Trophoblast cell (in vitro differentiated cells and primary cell): ENCODE data around the gene ADARB1.

Experiments used
- DNase-seq, 2 donors: peaks; one replicate each; pipeline ENCODE4 v3.0.0-alpha.2; 2016
- H2AFZ ChIP-seq: 2 replicates; pipeline ENCODE4 v1.6.1; 2013; ENCODE audit warnings: low read length, moderate library complexity, mild to moderate bottlenecking; ENCODE audit not compliant: insufficient read depth, poor library complexity
- H2AK5ac ChIP-seq: 2 replicates; pipeline ENCODE4 v1.6.1; 2013; ENCODE audit warnings: mild to moderate bottlenecking, low read length
- H2BK120ac ChIP-seq: 2 replicates; pipeline ENCODE4 v1.6.1; 2013; ENCODE audit warnings: low read length, mild to moderate bottlenecking, moderate library complexity; ENCODE audit not compliant: insufficient read depth, poor library complexity
- H2BK12ac ChIP-seq: 2 replicates; pipeline ENCODE4 v1.6.1; 2013; ENCODE audit warnings: mild to moderate bottlenecking, low read length, moderate library complexity
- H2BK5ac ChIP-seq: 2 replicates; pipeline ENCODE4 v1.6.1; 2013; ENCODE audit warnings: low read length, low read depth, moderate library complexity, mild to moderate bottlenecking; ENCODE audit not compliant: poor library complexity
- H3K14ac ChIP-seq: 2 replicates; pipeline ENCODE4 v1.6.1; 2013; ENCODE audit warnings: mild to moderate bottlenecking, low read length
- H3K18ac ChIP-seq: 2 replicates; pipeline ENCODE4 v1.6.1; 2013; ENCODE audit warnings: mild to moderate bottlenecking, low read length
- H3K23ac ChIP-seq: 2 replicates; pipeline ENCODE4 v1.6.1; 2013; ENCODE audit warnings: low read length
- H3K27ac ChIP-seq: 2 replicates; pipeline ENCODE4 v1.5.1; 2013; ENCODE audit warnings: low read depth, mild to moderate bottlenecking, inconsistent platforms, low read length, moderate library complexity
- H3K27me3 ChIP-seq: 2 replicates; pipeline ENCODE4 v1.6.1; 2013; ENCODE audit warnings: inconsistent platforms, mild to moderate bottlenecking, low read length, moderate library complexity; ENCODE audit not compliant: insufficient read depth
- H3K36me3 ChIP-seq, 2 experiments: 1 replicate in 1 of 2; 2 replicates in 1 of 2; pipeline ENCODE4 v1.6.1; 2013; ENCODE audit warnings: low read length in 2 of 2, mild to moderate bottlenecking in 2 of 2, moderate library complexity in 1 of 2; ENCODE audit not compliant: insufficient read depth in 2 of 2, control insufficient read depth in 1 of 2
- H3K4ac ChIP-seq: 2 replicates; pipeline ENCODE4 v1.6.1; 2013; ENCODE audit warnings: low read depth, mild to moderate bottlenecking, low read length, moderate library complexity
- H3K4me1 ChIP-seq, 2 experiments: 1 replicate in 1 of 2; 2 replicates in 1 of 2; pipeline ENCODE4 v1.6.1; 2013; ENCODE audit warnings: low read length in 2 of 2, mild to moderate bottlenecking in 2 of 2, moderate library complexity in 1 of 2; ENCODE audit not compliant: insufficient read depth in 2 of 2, control insufficient read depth in 1 of 2
- H3K4me2 ChIP-seq: 2 replicates; pipeline ENCODE4 v1.6.1; 2013; ENCODE audit warnings: inconsistent platforms, mild to moderate bottlenecking, low read length, moderate library complexity
- H3K4me3 ChIP-seq: 2 replicates; pipeline ENCODE4 v1.5.1; 2013; ENCODE audit warnings: mild to moderate bottlenecking, low read depth, low read length, inconsistent platforms
- H3K79me1 ChIP-seq: one replicate; pipeline ENCODE4 v1.6.1; 2013; ENCODE audit warnings: low read length
- H3K79me2 ChIP-seq: 2 replicates; pipeline ENCODE4 v1.6.1; 2013; ENCODE audit warnings: low read length, mild to moderate bottlenecking; ENCODE audit not compliant: control insufficient read depth, insufficient read depth, poor library complexity
- H3K9ac ChIP-seq: 2 replicates; pipeline ENCODE4 v1.6.1; 2013; ENCODE audit warnings: mild to moderate bottlenecking, low read length
- H3K9me3 ChIP-seq: 2 replicates; pipeline ENCODE4 v1.6.1; 2013; ENCODE audit warnings: low read depth, mild to moderate bottlenecking, control low read depth, inconsistent platforms, low read length; ENCODE audit not compliant: insufficient read depth
- H4K12ac ChIP-seq: 2 replicates; pipeline ENCODE4 v1.6.1; 2013; ENCODE audit warnings: low read depth, mild to moderate bottlenecking, low read length, moderate library complexity
- H4K8ac ChIP-seq: 2 replicates; pipeline ENCODE4 v1.6.1; 2013; ENCODE audit warnings: low read depth, mild to moderate bottlenecking, low read length, moderate library complexity
- H4K91ac ChIP-seq: one replicate; pipeline ENCODE4 v1.6.1; 2013; ENCODE audit warnings: low read depth, mild to moderate bottlenecking, low read length, moderate library complexity
- WGBS: extraction: QIAGEN DNeasy Blood & Tissue Kit; methylation state at CpG from one replicate; pipeline ENCODE4 v1.1.7; 2013; ENCODE audit warnings: missing lambda C conversion rate; ENCODE audit not compliant: insufficient read length, insufficient coverage; ENCODE audit errors: extremely low coverage; 5-methylcytosine and 5-hydroxymethylcytosine counted together

ADARB1 gene

GRCh38 chr21:45078877-45079281 is 4.5 kb downstream of the ADARB1 start:
- WGBS = no CpG with 5 or more reads among the region's 2 CpGs
- Histone ChIP-seq H3K4me3 (no peak overlapping the region), H3K23ac (no peak overlapping the region), H4K8ac (no peak overlapping the region), H2BK12ac (no peak overlapping the region), H3K9ac (no peak overlapping the region), H3K27me3 (no peaks in the 10 kb centered on the region), H3K4me2 (no peak overlapping the region), H3K36me3 (peaks cover 0 to 2% of the 10 kb centered on the region in 2 experiments), H3K14ac (no peak overlapping the region), H2BK120ac (no peak overlapping the region), H3K4ac (no peak overlapping the region), H3K18ac (no peak overlapping the region), H4K12ac (no peak overlapping the region), H3K4me1 (peaks cover 13 to 25% of the 10 kb centered on the region in 2 experiments), H4K91ac (no peak overlapping the region), H2AFZ (no peak overlapping the region), H3K79me2 (peaks cover 8% of the 10 kb centered on the region), H3K9me3 (no peaks in the 10 kb centered on the region), H3K27ac (no peak overlapping the region), H2AK5ac (no peak overlapping the region), H3K79me1 (peaks cover 11% of the 10 kb centered on the region), H2BK5ac (no peak overlapping the region)
- DNase-seq = peak in 1 of 2 donors; percentile 50

- Histone ChIP-seq H3K9me3 (no peaks in the 10 kb centered on the region), H3K4me1 (peaks cover 13 to 25% of the 10 kb centered on the region in 2 experiments), H3K4me2 (no peak overlapping the region), H3K4me3 (no peak overlapping the region), H3K79me2 (peaks cover 5% of the 10 kb centered on the region), H4K12ac (no peak overlapping the region), H2BK12ac (no peak overlapping the region), H3K4ac (no peak overlapping the region), H2BK5ac (no peak overlapping the region), H2BK120ac (no peak overlapping the region), H4K91ac (no peak overlapping the region), H3K27ac (no peak overlapping the region), H2AK5ac (no peak overlapping the region), H3K18ac (no peak overlapping the region), H3K27me3 (no peaks in the 10 kb centered on the region), H3K9ac (no peak overlapping the region), H2AFZ (no peak overlapping the region), H3K36me3 (peaks cover 0 to 2% of the 10 kb centered on the region in 2 experiments), H3K23ac (no peak overlapping the region), H3K79me1 (peaks cover 8% of the 10 kb centered on the region), H3K14ac (no peak overlapping the region), H4K8ac (no peak overlapping the region)
- no CpG with 5 or more reads among the region's 2 CpGs for WGBS
- DNase-seq = no peak
These were observed 5.0 kb downstream of the ADARB1 start for GRCh38 chr21:45079351-45079750.

- DNase-seq = no peak
These were observed 5.9 kb downstream of the ADARB1 start for GRCh38 chr21:45080232-45080631.

GRCh38 chr21:45080639-45081414 is 6.4 kb downstream of the ADARB1 start:
- Histone ChIP-seq H3K4me3 (no peak overlapping the region), H4K91ac (no peak overlapping the region), H2BK12ac (no peak overlapping the region), H3K79me2 (no peaks in the 10 kb centered on the region), H3K4ac (no peak overlapping the region), H3K9me3 (no peaks in the 10 kb centered on the region), H3K9ac (no peak overlapping the region), H2BK120ac (no peak overlapping the region), H2AK5ac (no peak overlapping the region), H2BK5ac (no peak overlapping the region), H3K27ac (peak overlapping the region; percentile 66), H2AFZ (no peak overlapping the region), H3K4me1 (peaks cover 11 to 23% of the 10 kb centered on the region in 2 experiments), H3K4me2 (no peak overlapping the region), H3K18ac (no peak overlapping the region), H3K79me1 (peaks cover 2% of the 10 kb centered on the region), H4K12ac (no peak overlapping the region), H3K36me3 (peaks cover 0 to 2% of the 10 kb centered on the region in 2 experiments), H3K14ac (no peak overlapping the region), H3K23ac (no peak overlapping the region), H3K27me3 (no peaks in the 10 kb centered on the region), H4K8ac (no peak overlapping the region)
- no peak for DNase-seq
- no CpG with 5 or more reads among the region's 8 CpGs for WGBS

More at GRCh38 chr21:45080232-45080631, 5.9 kb downstream of the ADARB1 start:
- Histone ChIP-seq H2BK5ac (no peak overlapping the region), H3K79me1 (peaks cover 2% of the 10 kb centered on the region), H3K27me3 (no peaks in the 10 kb centered on the region), H4K12ac (no peak overlapping the region), H3K4me1 (peaks cover 11 to 25% of the 10 kb centered on the region in 2 experiments), H3K18ac (no peak overlapping the region), H4K91ac (no peak overlapping the region), H3K4me3 (no peak overlapping the region), H4K8ac (no peak overlapping the region), H3K4me2 (no peak overlapping the region), H2BK12ac (no peak overlapping the region), H3K23ac (no peak overlapping the region), H2AFZ (no peak overlapping the region), H3K4ac (no peak overlapping the region), H3K9me3 (no peaks in the 10 kb centered on the region), H3K36me3 (peaks cover 0 to 2% of the 10 kb centered on the region in 2 experiments), H2AK5ac (no peak overlapping the region), H3K27ac (peak overlapping the region; percentile 66), H3K79me2 (peaks cover 1% of the 10 kb centered on the region), H3K9ac (no peak overlapping the region), H3K14ac (no peak overlapping the region), H2BK120ac (no peak overlapping the region)
- WGBS = 100% methylated on average over 1 of the region's 5 CpGs
